Adrenal gland (tissue), 12 donors: ENCODE measurements around the gene AHCYL1. TPM values are rescaled to one million over a fixed set of nuclear protein-coding genes. Genes with fewer than 3 reads are reported as not detected.

ENCODE experiments used
- DNase-seq, 7 donors: peaks; one replicate each; pipeline ENCODE4 v3.0.0-alpha.2; 2019 to 2020
- H3K27ac ChIP-seq, 5 donors: fragments of 200-600 bp; sonication (generic) in 4 of 5; 1 replicate in 3 of 5; 2 replicates in 2 of 5; pipeline versions ENCODE4 v1.5.1 to v1.8.0; 2016 to 2020; ENCODE audit warnings: mild to moderate bottlenecking in 1 of 5
- H3K27me3 ChIP-seq: fragments of 200-600 bp; 2 replicates; pipeline ENCODE4 v1.8.0; 2021
- H3K36me3 ChIP-seq, 2 donors: fragments of 200-600 bp; replicated peaks in 1 of 2; 1 replicate in 1 of 2; 2 replicates in 1 of 2; pipeline versions ENCODE4 v1.5.1 to v1.8.0; 2018 to 2022
- H3K4me1 ChIP-seq, 2 donors: fragments of 200-600 bp; replicated peaks in 1 of 2; 1 replicate in 1 of 2; 2 replicates in 1 of 2; pipeline versions ENCODE4 v1.5.1 to v1.8.0; 2018 to 2021
- H3K4me3 ChIP-seq, 4 donors: fragments of 200-600 bp; sonication (generic) in 3 of 4; one replicate each; pipeline ENCODE4 v1.5.1; 2016 to 2018
- H3K9me3 ChIP-seq, 3 donors: fragments of 200-600 bp; sonication (generic) in 1 of 3; replicated peaks in 1 of 3; 1 replicate in 2 of 3; 2 replicates in 1 of 3; pipeline versions ENCODE4 v1.5.1 to v1.8.0; 2016 to 2021
- CTCF ChIP-seq, 6 experiments: fragments of 450-650 bp in 4 of 6; fragments of 200-600 bp in 2 of 6; sonication (generic) in 1 of 6; IDR thresholded peaks; 1 replicate in 5 of 6; 2 replicates in 1 of 6; pipeline versions ENCODE4 v1.5.1 to v1.8.0; 2016 to 2021; ENCODE audit warnings: antibody characterized with exemption in 6 of 6, mild to moderate bottlenecking in 2 of 6, moderate library complexity in 1 of 6
- POLR2A ChIP-seq, 2 donors: fragments of 450-650 bp; IDR thresholded peaks; one replicate each; pipeline ENCODE4 v1.6.1; 2017; ENCODE audit warnings: antibody characterized with exemption in 2 of 2, mild to moderate bottlenecking in 2 of 2, moderate library complexity in 1 of 2
- WGBS, 4 donors: extraction: QIAGEN DNeasy Blood & Tissue Kit in 2 of 4; methylation state at CpG; one replicate each; pipeline versions ENCODE4 v1.1.5 to v1.1.7; 2013 to 2017; 5-methylcytosine and 5-hydroxymethylcytosine counted together
- intact Hi-C, 2 donors: fragments of 100-400 bp; cut with DNase I; formaldehyde crosslinking; loops; one replicate each; pipeline versions ENCODE4 v1.14.1 to v1.15.0; 2022 to 2023
- polyA plus RNA-seq, 3 donors: library from polyadenylated mRNA; stranded (reverse); fragments of 200-250 nt in 2 of 3; fragments of 350-450 nt in 1 of 3; fragmentation: Illumina TruSeq in 1 of 3; extraction: RNeasy Lipid Tissue Mini Kit (QIAGEN cat#74804) in 1 of 3; gene quantifications; one replicate each; pipeline ENCODE4 v1.2.3, GENCODE V29; 2013 to 2014
- total RNA-seq, 9 donors: library from RNA; depleted of rRNA in 4 of 9; stranded (reverse); fragments of >200 nt in 4 of 9; fragments of 120-200 nt in 1 of 9; fragmentation: NEBNext Ultra II Directional in 1 of 9; extraction: Animal tissue kit (Norgen Biotek cat#: 25700) in 1 of 9; gene quantifications; one replicate each; pipeline versions ENCODE4 v1.1.0 to v1.2.4, GENCODE V29; 2013 to 2023
- donor health status: healthy with polysubstance abuse.
- donor health status: Bipolar disorder and iron deficiency.
- donor health status: DM: yes; HTN: yes; CAD: no.
- donor health status: DM: no; HTN: no; CAD: no.
- donor health status: DM: no; HTN: no; CAD: no.
- donor health status: DM: yes; HTN: yes; CAD: no.

Gene AHCYL1
- total and polyA plus RNA-seq, 12 donors: 33.5 to 172 (median 95.3) TPM

GRCh38 chr1:110011527-110012041 lies 27.0 kb downstream of the AHCYL1 start:
- DNase-seq: peak in 2 of 7 donors; percentile 25 to 56
- Histone ChIP-seq H3K27ac (peak overlapping the region in 1 of 5 donors; percentile 31), H3K27me3 (no peaks in the 10 kb centered on the region), H3K4me3 (no peak overlapping the region), H3K9me3 (no peaks in the 10 kb centered on the region), H3K36me3 (peaks cover 0 to 72% of the 10 kb centered on the region in 2 donors), H3K4me1 (no peaks in the 10 kb centered on the region)
- intact Hi-C loops: no loop called here
- TF ChIP-seq CTCF (IDR thresholded peaks at IDR 0.05) (peak in 5 of 6 experiments; percentile 35 to 62 (median 52)), POLR2A (IDR thresholded peaks at IDR 0.05) (no peak)
- WGBS, 4 donors: 46 to 55% (median 51%) methylated on average over 2 of the region's 2 CpGs

- no peaks in the 10 kb centered on the region for H3K4me1 ChIP-seq
- H3K27me3 ChIP-seq: no peaks in the 10 kb centered on the region
- WGBS, 4 donors: 72 to 81% (median 75%) methylated on average over 6 of the region's 6 CpGs
- no peaks in the 10 kb centered on the region for H3K9me3 ChIP-seq
- peaks cover 0 to 79% of the 10 kb centered on the region in 2 donors for H3K36me3 ChIP-seq
- peak overlapping the region in 1 of 5 donors; percentile 31 for H3K27ac ChIP-seq
- intact Hi-C loops: no loop called here
- DNase-seq: peak in 1 of 7 donors; percentile 75
- no peak for TF ChIP-seq CTCF (IDR thresholded peaks at IDR 0.05)
- TF ChIP-seq POLR2A (IDR thresholded peaks at IDR 0.05): no peak
- no peak overlapping the region for H3K4me3 ChIP-seq
These were observed 27.7 kb downstream of the AHCYL1 start for GRCh38 chr1:110012100-110012780.

- no peak for TF ChIP-seq CTCF (IDR thresholded peaks at IDR 0.05)
- no peak for TF ChIP-seq POLR2A (IDR thresholded peaks at IDR 0.05)
- no peaks in the 10 kb centered on the region for H3K9me3 ChIP-seq
- DNase-seq: no peak
- H3K4me1 ChIP-seq: no peaks in the 10 kb centered on the region
- H3K4me3 ChIP-seq: no peak overlapping the region
- 90 to 97% (median 93%) methylated on average over 3 of the region's 3 CpGs for WGBS, 4 donors
- peak overlapping the region in 1 of 5 donors; percentile 20 for H3K27ac ChIP-seq
- H3K36me3 ChIP-seq: peaks cover 0 to 96% of the 10 kb centered on the region in 2 donors
- no peaks in the 10 kb centered on the region for H3K27me3 ChIP-seq
- intact Hi-C loops: no loop called here
These were observed 33.2 kb downstream of the AHCYL1 start for GRCh38 chr1:110017792-110018191.

- peaks cover 0 to 96% of the 10 kb centered on the region in 2 donors for H3K36me3 ChIP-seq
- no peak overlapping the region for H3K4me3 ChIP-seq
- WGBS, 4 donors: 88 to 96% (median 93%) methylated on average over 9 of the region's 9 CpGs
- intact Hi-C loops: no loop called here
- H3K27ac ChIP-seq: no peak overlapping the region
- no peaks in the 10 kb centered on the region for H3K4me1 ChIP-seq
- no peaks in the 10 kb centered on the region for H3K27me3 ChIP-seq
- TF ChIP-seq POLR2A (IDR thresholded peaks at IDR 0.05): no peak
- TF ChIP-seq CTCF (IDR thresholded peaks at IDR 0.05): no peak
- DNase-seq: no peak
- no peaks in the 10 kb centered on the region for H3K9me3 ChIP-seq
These were observed 33.8 kb downstream of the AHCYL1 start for GRCh38 chr1:110018396-110018795.
